ENCODE results near the gene PPFIBP1. TPM values are rescaled to one million over a fixed set of nuclear protein-coding genes. Genes with fewer than 3 reads are reported as not detected.

Gene PPFIBP1
- total RNA-seq, 2 donors from 2014 or later = 63.9 to 67.5 TPM

GRCh38 chr12:27566159-27566558 lies 42.2 kb downstream of the PPFIBP1 start:
- H3K27ac ChIP-seq = no peak overlapping the region
- TF ChIP-seq CTCF (IDR thresholded peaks at IDR 0.05) = peak in 1 of 7 experiments; percentile 6
- TF ChIP-seq POLR2A (IDR thresholded peaks at IDR 0.05) = no peak
- H3K36me3 ChIP-seq (replicated peaks in 1 of 2; ENCODE audit: insufficient read depth in 1 of 2, low read depth in 2 of 2) = no peaks in the 10 kb centered on the region
- H3K4me3 ChIP-seq = no peak overlapping the region
- H3K9me3 ChIP-seq = no peaks in the 10 kb centered on the region
- no peak for DNase-seq
- 78 to 86% methylated on average over 2 of the region's 2 CpGs for WGBS, 2 donors
- ATAC-seq = no peak
- intact Hi-C loops (cut with DNase I) = no loop called here
- peaks cover 5% of the 10 kb centered on the region for H3K4me1 ChIP-seq
- no peaks in the 10 kb centered on the region for H3K27me3 ChIP-seq

- ATAC-seq (no peak), DNase-seq (no peak)
- intact Hi-C loops (cut with DNase I) = no loop called here
- no peaks in the 10 kb centered on the region for H3K27me3 ChIP-seq
- no peak overlapping the region for H3K27ac ChIP-seq
- no peaks in the 10 kb centered on the region for H3K36me3 ChIP-seq (replicated peaks in 1 of 2; ENCODE audit: insufficient read depth in 1 of 2, low read depth in 2 of 2)
- TF ChIP-seq POLR2A (IDR thresholded peaks at IDR 0.05) (no peak), CTCF (IDR thresholded peaks at IDR 0.05) (no peak)
- WGBS, 2 donors = 77 to 79% methylated on average over 2 of the region's 2 CpGs
- H3K4me1 ChIP-seq = peaks cover 5% of the 10 kb centered on the region
- no peak overlapping the region for H3K4me3 ChIP-seq
- no peaks in the 10 kb centered on the region for H3K9me3 ChIP-seq
These were observed 42.6 kb downstream of the PPFIBP1 start for GRCh38 chr12:27566626-27567025.

- 53 to 56% methylated on average over 1 of the region's 1 CpG for WGBS, 2 donors
These were observed 47.5 kb downstream of the PPFIBP1 start for GRCh38 chr12:27571463-27571862.

GRCh38 chr12:27572486-27573255 lies 48.7 kb downstream of the PPFIBP1 start:
- TF ChIP-seq POLR2A (IDR thresholded peaks at IDR 0.05) (no peak), CTCF (IDR thresholded peaks at IDR 0.05) (no peak)
- H3K27me3 ChIP-seq = no peaks in the 10 kb centered on the region
- no peak for ATAC-seq

More at GRCh38 chr12:27571463-27571862, 47.5 kb downstream of the PPFIBP1 start:
- DNase-seq (no peak), ATAC-seq (peak; percentile 53)
- Histone ChIP-seq H3K27ac (no peak overlapping the region), H3K4me1 (no peaks in the 10 kb centered on the region), H3K4me3 (no peak overlapping the region), H3K9me3 (no peaks in the 10 kb centered on the region), H3K36me3 (replicated peaks in 1 of 2; ENCODE audit: insufficient read depth in 1 of 2, low read depth in 2 of 2) (no peaks in the 10 kb centered on the region), H3K27me3 (no peaks in the 10 kb centered on the region)
- intact Hi-C loops (cut with DNase I) = no loop called here
- TF ChIP-seq CTCF (IDR thresholded peaks at IDR 0.05) (no peak), POLR2A (IDR thresholded peaks at IDR 0.05) (no peak)

GRCh38 chr12:27573972-27574371 lies 50.0 kb downstream of the PPFIBP1 start:
- Histone ChIP-seq H3K27me3 (no peaks in the 10 kb centered on the region), H3K4me1 (no peaks in the 10 kb centered on the region), H3K27ac (no peak overlapping the region), H3K36me3 (replicated peaks in 1 of 2; ENCODE audit: insufficient read depth in 1 of 2, low read depth in 2 of 2) (no peaks in the 10 kb centered on the region), H3K9me3 (no peaks in the 10 kb centered on the region), H3K4me3 (no peak overlapping the region)
- TF ChIP-seq POLR2A (IDR thresholded peaks at IDR 0.05) (no peak), CTCF (IDR thresholded peaks at IDR 0.05) (no peak)
- DNase-seq (no peak), ATAC-seq (no peak)
- WGBS, 2 donors = 67 to 71% methylated on average over 3 of the region's 3 CpGs
- intact Hi-C loops (cut with DNase I) = no loop called here

More at GRCh38 chr12:27572486-27573255, 48.7 kb downstream of the PPFIBP1 start:
- no peak overlapping the region for H3K4me3 ChIP-seq
- H3K4me1 ChIP-seq = no peaks in the 10 kb centered on the region
- no peak for DNase-seq
- H3K9me3 ChIP-seq = no peaks in the 10 kb centered on the region
- intact Hi-C loops (cut with DNase I) = no loop called here
- H3K36me3 ChIP-seq (replicated peaks in 1 of 2; ENCODE audit: insufficient read depth in 1 of 2, low read depth in 2 of 2) = no peaks in the 10 kb centered on the region
- H3K27ac ChIP-seq = no peak overlapping the region
- 57 to 58% methylated on average over 2 of the region's 2 CpGs for WGBS, 2 donors
